GM19351 (cell line): ENCODE data around the gene SSU72.
"Not testable (repeated sequence)": the region's sequence is repeated elsewhere in the genome, so short reads cannot be mapped to it uniquely, and the experiment has no call there.

Experiments used
- ATAC-seq: cut with Tn5 transposase; IDR thresholded peaks from one replicate; pipeline ENCODE4 v1.9.1; 2021; ENCODE audit warnings: mild to moderate bottlenecking, moderate library complexity; ENCODE audit not compliant: unreplicated experiment

SSU72 gene

GRCh38 chr1:1509465-1509850 lies 65.2 kb downstream of the SSU72 start:
- not testable (repeated sequence) for ATAC-seq

DNA sequence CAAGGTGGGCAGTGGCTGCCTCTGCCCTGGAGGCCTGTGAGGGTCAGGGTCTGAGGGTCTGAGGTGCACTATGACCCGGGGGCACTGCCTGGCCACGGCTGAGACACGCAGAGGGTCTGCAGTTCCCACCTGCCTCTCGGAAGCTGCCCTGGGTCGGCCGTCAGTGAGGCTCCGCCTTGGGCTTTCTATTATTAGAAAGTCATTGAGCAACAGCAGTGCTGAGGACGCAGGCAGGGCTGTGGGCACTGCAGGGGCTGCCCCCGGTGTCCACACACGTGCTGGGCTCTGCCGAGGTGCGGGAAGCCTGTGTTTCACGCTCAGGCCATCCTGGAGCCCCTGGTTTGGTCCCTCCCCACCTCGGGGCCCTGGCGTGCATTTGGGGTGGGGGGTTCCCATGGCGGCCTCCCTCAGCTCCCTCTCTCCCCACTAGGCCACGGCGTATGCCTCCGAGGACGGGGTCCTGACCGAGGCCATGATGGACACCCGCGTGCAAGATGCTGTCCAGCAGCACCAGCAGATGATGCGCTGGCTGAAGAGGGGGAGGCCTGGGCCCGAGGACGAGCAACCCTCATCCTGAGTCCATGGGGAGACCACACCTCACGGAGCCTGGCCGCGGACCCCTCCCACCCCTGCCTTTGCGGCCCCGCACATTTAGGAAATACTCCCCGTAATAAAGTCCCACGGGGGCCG lies 65.7 kb downstream of the SSU72 start:
- not testable (repeated sequence) for ATAC-seq

- no peak for ATAC-seq
Measured at GRCh38 chr1:1507305-1507704, 67.4 kb downstream of the SSU72 start.

- ATAC-seq: not testable (repeated sequence)
Measured at GRCh38 chr1:1505801-1506200, 68.9 kb downstream of the SSU72 start.

DNA sequence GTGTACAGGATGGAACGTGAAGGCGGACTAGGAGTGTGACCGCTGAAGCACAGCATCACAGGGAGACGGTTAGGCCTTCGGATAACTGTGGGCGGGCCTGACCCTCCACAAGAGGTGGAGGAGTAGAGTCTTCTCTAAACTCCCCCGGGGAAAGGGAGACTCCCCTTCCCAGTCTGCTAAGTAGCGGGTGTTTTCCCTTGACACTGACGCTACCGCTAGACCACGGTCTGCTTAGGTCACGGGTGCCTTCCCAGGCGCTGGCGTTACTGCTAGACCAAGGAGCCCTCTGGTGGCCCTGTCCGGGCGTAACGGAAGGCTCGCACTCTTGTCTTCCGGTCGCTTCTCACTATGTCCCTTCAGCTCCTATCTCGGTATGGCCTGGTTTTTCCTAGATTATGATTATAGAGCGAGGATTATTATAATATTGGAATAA lies 69.3 kb downstream of the SSU72 start:
- ATAC-seq: not testable (repeated sequence)

GRCh38 chr1:1504777-1505365 lies 69.8 kb downstream of the SSU72 start:
- ATAC-seq: not testable (repeated sequence)

DNA sequence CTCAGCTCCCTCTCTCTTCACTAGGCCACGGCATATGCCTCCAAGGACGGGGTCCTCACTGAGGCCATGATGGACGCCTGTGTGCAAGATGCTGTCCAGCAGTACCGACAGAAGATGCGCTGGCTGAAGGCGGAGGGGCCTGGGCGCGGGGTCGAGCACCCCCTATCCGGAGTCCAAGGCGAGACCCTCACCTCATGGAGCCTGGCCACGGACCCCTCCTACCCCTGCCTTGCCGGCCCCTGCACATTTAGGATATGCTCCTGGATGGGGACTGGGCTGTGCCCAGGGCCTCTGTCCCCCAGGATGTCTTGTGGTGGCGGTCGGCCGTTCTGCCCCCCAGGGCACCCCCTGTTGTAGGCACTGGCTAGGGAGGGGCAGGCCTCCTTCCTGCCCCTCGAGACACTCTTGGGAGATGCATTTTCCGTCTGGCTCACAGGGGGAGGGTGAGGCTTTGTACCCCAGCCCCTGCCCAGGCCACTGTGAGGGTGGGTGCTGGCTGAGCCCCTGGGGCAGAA lies 79.1 kb downstream of the SSU72 start:
- not testable (repeated sequence) for ATAC-seq

DNA sequence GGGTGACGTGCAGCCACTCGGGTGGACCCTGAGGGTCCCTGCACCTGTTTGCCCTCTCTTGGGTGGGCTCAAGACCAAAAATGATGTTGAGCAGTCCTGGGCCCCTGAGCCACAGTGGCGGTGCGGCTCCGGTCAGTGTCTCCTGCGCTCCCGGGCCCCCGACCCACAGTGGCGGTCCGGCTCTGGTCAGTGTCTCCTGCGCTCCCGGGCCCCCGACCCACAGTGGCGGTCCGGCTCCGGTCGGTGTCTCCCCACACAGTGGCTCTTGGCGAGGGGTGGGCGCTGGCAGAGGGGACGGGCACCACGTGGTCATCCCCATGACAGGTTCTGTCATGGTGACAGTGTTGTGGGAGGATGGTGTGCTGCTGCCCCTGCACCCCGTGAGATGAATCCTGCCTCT lies 80.4 kb downstream of the SSU72 start:
- ATAC-seq: not testable (repeated sequence)
